Sigmoid colon (tissue), 3 donors: ENCODE measurements around the gene GNG13.

Source experiments
- POLR2A ChIP-seq, 2 donors: fragments of 450-650 bp; IDR thresholded peaks; one replicate each; pipeline ENCODE4 v1.6.1; 2016; ENCODE audit warnings: antibody characterized with exemption in 2 of 2, mild to moderate bottlenecking in 2 of 2, moderate library complexity in 2 of 2
- TF ChIP-seq, protein P1 (sequence below), 4 experiments: fragments of 450-650 bp in 3 of 4; fragments of 200-600 bp in 1 of 4; IDR thresholded peaks; one replicate each; pipeline ENCODE4 v1.5.1; 2016 to 2019; ENCODE audit warnings: antibody characterized with exemption in 4 of 4, mild to moderate bottlenecking in 3 of 4, moderate library complexity in 2 of 4

DNA sequence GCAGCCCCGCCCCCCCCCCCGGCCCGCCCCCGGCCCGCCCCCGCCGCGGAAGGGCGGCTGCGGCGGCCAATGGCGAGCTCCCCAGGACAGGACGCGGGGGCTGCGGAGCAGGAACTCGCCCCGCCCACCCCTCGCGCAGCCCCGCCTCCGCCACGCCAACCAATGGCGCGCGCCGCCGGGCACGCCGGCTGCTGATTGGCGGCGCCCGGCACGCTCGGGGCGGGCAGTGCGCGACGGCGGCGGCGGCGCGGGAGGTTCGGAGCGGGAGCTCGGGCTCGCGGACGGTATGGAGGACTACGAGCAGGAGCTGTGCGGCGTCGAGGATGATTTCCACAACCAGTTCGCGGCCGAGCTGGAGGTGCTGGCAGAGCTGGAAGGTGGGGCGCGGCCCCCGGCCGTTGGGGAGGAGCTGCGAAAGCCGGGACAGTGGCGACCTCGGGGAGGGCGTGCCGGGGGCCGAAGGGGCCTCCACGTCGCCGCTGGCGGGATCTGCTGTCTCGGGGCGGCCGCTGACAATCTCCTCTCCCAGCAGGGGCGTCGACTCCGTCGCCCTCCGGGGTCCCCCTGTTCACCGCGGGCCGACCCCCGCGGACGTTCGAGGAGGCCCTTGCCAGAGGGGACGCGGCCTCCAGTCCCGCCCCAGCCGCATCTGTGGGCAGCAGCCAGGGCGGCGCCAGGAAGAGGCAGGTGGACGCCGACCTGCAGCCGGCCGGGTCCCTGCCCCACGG, 12.0 kb downstream of the GNG13 start, which contains the start of gene CHTF18:
- TF ChIP-seq, protein P1, sequence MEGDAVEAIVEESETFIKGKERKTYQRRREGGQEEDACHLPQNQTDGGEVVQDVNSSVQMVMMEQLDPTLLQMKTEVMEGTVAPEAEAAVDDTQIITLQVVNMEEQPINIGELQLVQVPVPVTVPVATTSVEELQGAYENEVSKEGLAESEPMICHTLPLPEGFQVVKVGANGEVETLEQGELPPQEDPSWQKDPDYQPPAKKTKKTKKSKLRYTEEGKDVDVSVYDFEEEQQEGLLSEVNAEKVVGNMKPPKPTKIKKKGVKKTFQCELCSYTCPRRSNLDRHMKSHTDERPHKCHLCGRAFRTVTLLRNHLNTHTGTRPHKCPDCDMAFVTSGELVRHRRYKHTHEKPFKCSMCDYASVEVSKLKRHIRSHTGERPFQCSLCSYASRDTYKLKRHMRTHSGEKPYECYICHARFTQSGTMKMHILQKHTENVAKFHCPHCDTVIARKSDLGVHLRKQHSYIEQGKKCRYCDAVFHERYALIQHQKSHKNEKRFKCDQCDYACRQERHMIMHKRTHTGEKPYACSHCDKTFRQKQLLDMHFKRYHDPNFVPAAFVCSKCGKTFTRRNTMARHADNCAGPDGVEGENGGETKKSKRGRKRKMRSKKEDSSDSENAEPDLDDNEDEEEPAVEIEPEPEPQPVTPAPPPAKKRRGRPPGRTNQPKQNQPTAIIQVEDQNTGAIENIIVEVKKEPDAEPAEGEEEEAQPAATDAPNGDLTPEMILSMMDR (IDR thresholded peaks at IDR 0.05) = no peak
- no peak for TF ChIP-seq POLR2A (IDR thresholded peaks at IDR 0.05)
